ENCODE data around the gene UBA6. TPM values are rescaled to one million over a fixed set of nuclear protein-coding genes. Genes with fewer than 3 reads are reported as not detected.

UBA6 gene
- total RNA-seq, 1 experiment from 2014 or later: 81.5 TPM

DNA sequence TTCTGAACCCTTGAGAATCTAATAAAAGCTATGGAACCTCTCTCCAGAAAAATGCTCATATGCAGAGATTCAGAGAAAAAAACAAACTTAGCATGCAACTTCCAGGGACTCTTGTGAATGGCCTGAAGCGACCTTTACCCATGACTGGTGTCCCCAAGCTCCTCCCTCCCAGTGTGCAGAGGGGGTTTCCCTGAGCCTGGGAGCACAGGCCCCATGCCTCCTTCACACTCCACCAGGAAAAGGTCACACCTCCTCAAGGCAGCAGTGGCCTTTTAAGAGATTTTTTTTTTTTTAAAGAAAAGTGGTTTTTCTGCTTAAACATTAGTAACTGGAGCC lies 13.3 kb upstream of the UBA6 start (continued):
- TF ChIP-seq, protein P1, sequence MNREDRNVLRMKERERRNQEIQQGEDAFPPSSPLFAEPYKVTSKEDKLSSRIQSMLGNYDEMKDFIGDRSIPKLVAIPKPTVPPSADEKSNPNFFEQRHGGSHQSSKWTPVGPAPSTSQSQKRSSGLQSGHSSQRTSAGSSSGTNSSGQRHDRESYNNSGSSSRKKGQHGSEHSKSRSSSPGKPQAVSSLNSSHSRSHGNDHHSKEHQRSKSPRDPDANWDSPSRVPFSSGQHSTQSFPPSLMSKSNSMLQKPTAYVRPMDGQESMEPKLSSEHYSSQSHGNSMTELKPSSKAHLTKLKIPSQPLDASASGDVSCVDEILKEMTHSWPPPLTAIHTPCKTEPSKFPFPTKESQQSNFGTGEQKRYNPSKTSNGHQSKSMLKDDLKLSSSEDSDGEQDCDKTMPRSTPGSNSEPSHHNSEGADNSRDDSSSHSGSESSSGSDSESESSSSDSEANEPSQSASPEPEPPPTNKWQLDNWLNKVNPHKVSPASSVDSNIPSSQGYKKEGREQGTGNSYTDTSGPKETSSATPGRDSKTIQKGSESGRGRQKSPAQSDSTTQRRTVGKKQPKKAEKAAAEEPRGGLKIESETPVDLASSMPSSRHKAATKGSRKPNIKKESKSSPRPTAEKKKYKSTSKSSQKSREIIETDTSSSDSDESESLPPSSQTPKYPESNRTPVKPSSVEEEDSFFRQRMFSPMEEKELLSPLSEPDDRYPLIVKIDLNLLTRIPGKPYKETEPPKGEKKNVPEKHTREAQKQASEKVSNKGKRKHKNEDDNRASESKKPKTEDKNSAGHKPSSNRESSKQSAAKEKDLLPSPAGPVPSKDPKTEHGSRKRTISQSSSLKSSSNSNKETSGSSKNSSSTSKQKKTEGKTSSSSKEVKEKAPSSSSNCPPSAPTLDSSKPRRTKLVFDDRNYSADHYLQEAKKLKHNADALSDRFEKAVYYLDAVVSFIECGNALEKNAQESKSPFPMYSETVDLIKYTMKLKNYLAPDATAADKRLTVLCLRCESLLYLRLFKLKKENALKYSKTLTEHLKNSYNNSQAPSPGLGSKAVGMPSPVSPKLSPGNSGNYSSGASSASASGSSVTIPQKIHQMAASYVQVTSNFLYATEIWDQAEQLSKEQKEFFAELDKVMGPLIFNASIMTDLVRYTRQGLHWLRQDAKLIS (CRISPR knock-in tag; IDR thresholded peaks at IDR 0.05; ENCODE audit: borderline replicate concordance): no peak
- TF ChIP-seq SMAD4 (CRISPR knock-in tag; IDR thresholded peaks at IDR 0.05): no peak
- TF ChIP-seq, protein P2, sequence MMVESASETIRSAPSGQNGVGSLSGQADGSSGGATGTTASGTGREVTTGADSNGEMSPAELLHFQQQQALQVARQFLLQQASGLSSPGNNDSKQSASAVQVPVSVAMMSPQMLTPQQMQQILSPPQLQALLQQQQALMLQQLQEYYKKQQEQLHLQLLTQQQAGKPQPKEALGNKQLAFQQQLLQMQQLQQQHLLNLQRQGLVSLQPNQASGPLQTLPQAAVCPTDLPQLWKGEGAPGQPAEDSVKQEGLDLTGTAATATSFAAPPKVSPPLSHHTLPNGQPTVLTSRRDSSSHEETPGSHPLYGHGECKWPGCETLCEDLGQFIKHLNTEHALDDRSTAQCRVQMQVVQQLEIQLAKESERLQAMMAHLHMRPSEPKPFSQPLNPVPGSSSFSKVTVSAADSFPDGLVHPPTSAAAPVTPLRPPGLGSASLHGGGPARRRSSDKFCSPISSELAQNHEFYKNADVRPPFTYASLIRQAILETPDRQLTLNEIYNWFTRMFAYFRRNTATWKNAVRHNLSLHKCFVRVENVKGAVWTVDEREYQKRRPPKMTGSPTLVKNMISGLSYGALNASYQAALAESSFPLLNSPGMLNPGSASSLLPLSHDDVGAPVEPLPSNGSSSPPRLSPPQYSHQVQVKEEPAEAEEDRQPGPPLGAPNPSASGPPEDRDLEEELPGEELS (CRISPR knock-in tag; IDR thresholded peaks at IDR 0.05): no peak
- TF ChIP-seq GTF2I (CRISPR knock-in tag; conservative IDR thresholded peaks at IDR 0.05): no peak
- TF ChIP-seq ZNF396 (CRISPR knock-in tag; IDR thresholded peaks at IDR 0.05; ENCODE audit: borderline replicate concordance): no peak
- TF ChIP-seq TP53 (CRISPR knock-in tag; IDR thresholded peaks at IDR 0.05): no peak

DNA sequence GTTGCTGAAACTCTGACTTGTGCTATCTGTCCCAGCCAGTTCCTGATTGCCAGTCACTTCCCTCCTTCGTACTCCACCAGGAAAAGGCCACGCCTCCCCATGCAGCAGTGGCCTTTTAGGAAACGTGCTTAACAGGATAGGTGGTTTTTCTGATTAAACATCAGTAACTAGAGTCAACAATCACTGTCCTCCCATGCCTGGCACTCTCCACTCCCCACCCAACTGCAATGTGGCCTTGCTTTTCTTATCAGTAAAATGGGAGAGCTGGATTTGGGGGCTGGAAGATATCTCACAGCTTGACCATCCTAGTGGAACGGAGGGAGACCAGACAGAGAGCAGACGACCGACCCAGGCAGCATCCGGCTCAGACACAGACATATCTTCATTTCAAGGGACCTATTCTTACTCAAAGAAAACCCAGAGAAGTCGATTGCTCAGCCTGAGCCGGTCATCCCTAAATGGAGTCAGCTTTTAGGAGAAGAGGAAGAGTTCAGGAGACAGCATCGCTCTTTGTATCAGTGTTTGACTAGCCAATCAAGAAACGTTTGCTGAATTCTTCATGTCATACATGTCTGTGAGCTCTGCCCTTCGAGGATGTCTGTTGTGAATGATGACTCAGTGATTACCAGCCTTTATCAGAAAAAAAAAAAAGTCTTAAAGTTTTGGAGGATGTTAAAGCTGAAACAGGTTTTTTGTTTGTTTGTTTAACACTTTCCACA lies 12.7 kb upstream of the UBA6 start:
- Mint-ChIP-seq H3K27ac (peak overlapping the region; percentile 12; the same call in 1 of the 2 replicates), H3K9me3 (no peaks in the 10 kb centered on the region), H3K4me1 (peaks cover 43% of the 10 kb centered on the region), H3K36me3 (peaks cover 19% of the 10 kb centered on the region), H3K4me3 (no peak overlapping the region), H3K27me3 (ENCODE audit: low read depth) (no peaks in the 10 kb centered on the region)
- ATAC-seq (peak; percentile 9; the same call in 1 of the 2 replicates), DNase-seq (ENCODE audit: low spot score) (no peak)
- CTCF ChIA-PET: interaction anchor here (1.0 to 5.0 kb wide), 5 partner anchors 8 to 205 kb away, joined by 3 to 27 read pairs (median 10); partner anchors contain the start of gene UBA6
- POLR2A ChIA-PET: interaction anchor here (1.4 kb wide), 1 partner anchor 13 kb away, joined by 4 read pairs; the partner anchor contains the start of gene UBA6
- TF ChIP-seq ZNF263 (CRISPR knock-in tag; IDR thresholded peaks at IDR 0.05; ENCODE audit: low read depth): no peak
- TF ChIP-seq GRHL2 (CRISPR knock-in tag; IDR thresholded peaks at IDR 0.05; ENCODE audit: insufficient replicate concordance, severe bottlenecking): no peak
- TF ChIP-seq ZNF232 (CRISPR knock-in tag; IDR thresholded peaks at IDR 0.05): no peak
- TF ChIP-seq, protein P3, sequence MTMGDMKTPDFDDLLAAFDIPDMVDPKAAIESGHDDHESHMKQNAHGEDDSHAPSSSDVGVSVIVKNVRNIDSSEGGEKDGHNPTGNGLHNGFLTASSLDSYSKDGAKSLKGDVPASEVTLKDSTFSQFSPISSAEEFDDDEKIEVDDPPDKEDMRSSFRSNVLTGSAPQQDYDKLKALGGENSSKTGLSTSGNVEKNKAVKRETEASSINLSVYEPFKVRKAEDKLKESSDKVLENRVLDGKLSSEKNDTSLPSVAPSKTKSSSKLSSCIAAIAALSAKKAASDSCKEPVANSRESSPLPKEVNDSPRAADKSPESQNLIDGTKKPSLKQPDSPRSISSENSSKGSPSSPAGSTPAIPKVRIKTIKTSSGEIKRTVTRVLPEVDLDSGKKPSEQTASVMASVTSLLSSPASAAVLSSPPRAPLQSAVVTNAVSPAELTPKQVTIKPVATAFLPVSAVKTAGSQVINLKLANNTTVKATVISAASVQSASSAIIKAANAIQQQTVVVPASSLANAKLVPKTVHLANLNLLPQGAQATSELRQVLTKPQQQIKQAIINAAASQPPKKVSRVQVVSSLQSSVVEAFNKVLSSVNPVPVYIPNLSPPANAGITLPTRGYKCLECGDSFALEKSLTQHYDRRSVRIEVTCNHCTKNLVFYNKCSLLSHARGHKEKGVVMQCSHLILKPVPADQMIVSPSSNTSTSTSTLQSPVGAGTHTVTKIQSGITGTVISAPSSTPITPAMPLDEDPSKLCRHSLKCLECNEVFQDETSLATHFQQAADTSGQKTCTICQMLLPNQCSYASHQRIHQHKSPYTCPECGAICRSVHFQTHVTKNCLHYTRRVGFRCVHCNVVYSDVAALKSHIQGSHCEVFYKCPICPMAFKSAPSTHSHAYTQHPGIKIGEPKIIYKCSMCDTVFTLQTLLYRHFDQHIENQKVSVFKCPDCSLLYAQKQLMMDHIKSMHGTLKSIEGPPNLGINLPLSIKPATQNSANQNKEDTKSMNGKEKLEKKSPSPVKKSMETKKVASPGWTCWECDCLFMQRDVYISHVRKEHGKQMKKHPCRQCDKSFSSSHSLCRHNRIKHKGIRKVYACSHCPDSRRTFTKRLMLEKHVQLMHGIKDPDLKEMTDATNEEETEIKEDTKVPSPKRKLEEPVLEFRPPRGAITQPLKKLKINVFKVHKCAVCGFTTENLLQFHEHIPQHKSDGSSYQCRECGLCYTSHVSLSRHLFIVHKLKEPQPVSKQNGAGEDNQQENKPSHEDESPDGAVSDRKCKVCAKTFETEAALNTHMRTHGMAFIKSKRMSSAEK (CRISPR knock-in tag; IDR thresholded peaks at IDR 0.05; ENCODE audit: borderline replicate concordance): no peak
- no peak for TF ChIP-seq NFATC4 (CRISPR knock-in tag; IDR thresholded peaks at IDR 0.05)
- TF ChIP-seq, protein P4, sequence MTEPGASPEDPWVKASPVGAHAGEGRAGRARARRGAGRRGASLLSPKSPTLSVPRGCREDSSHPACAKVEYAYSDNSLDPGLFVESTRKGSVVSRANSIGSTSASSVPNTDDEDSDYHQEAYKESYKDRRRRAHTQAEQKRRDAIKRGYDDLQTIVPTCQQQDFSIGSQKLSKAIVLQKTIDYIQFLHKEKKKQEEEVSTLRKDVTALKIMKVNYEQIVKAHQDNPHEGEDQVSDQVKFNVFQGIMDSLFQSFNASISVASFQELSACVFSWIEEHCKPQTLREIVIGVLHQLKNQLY (CRISPR knock-in tag; IDR thresholded peaks at IDR 0.05): no peak
- TF ChIP-seq, protein P5, sequence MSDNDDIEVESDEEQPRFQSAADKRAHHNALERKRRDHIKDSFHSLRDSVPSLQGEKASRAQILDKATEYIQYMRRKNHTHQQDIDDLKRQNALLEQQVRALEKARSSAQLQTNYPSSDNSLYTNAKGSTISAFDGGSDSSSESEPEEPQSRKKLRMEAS (CRISPR knock-in tag; IDR thresholded peaks at IDR 0.05): no peak
- no peak for TF ChIP-seq ZNF396 (CRISPR knock-in tag; IDR thresholded peaks at IDR 0.05; ENCODE audit: borderline replicate concordance)
- no peak for TF ChIP-seq SMAD4 (CRISPR knock-in tag; IDR thresholded peaks at IDR 0.05)
- no peak for TF ChIP-seq IRF2 (CRISPR knock-in tag; IDR thresholded peaks at IDR 0.05; ENCODE audit: borderline replicate concordance, low read depth)
- TF ChIP-seq, protein P6, sequence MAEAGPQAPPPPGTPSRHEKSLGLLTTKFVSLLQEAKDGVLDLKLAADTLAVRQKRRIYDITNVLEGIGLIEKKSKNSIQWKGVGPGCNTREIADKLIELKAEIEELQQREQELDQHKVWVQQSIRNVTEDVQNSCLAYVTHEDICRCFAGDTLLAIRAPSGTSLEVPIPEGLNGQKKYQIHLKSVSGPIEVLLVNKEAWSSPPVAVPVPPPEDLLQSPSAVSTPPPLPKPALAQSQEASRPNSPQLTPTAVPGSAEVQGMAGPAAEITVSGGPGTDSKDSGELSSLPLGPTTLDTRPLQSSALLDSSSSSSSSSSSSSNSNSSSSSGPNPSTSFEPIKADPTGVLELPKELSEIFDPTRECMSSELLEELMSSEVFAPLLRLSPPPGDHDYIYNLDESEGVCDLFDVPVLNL (CRISPR knock-in tag; IDR thresholded peaks at IDR 0.05; ENCODE audit: borderline replicate concordance, low read depth): no peak
- TF ChIP-seq ESRRA (CRISPR knock-in tag; IDR thresholded peaks at IDR 0.05; ENCODE audit: borderline replicate concordance): no peak
- no peak for TF ChIP-seq FOXK1 (CRISPR knock-in tag; IDR thresholded peaks at IDR 0.05)
- no peak for TF ChIP-seq SMAD3 (CRISPR knock-in tag; IDR thresholded peaks at IDR 0.05; ENCODE audit: borderline replicate concordance)
- TF ChIP-seq ZNF219 (CRISPR knock-in tag; IDR thresholded peaks at IDR 0.05; ENCODE audit: borderline replicate concordance): no peak
